ENCODE data around the gene PTPRD.

DNA sequence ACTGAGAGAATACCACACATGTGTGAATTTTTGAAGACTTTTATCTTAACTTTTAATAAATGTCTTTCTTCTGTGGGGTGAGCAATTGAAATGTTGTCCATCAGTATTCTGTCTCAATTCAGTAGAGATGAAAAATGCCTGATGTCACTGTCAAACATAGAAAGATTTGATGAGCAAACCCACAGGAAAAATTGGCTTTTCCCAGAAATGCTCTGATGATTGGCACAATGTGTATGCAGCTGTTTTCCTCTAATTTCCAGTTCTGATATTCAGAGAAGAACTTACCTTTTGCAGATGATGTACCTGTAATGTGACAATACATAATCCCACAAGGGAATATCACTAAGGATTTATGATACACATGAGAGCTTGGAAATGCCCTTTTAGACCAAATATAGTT is 340.0 kb downstream of the PTPRD start:
- TF ChIP-seq, protein P1, sequence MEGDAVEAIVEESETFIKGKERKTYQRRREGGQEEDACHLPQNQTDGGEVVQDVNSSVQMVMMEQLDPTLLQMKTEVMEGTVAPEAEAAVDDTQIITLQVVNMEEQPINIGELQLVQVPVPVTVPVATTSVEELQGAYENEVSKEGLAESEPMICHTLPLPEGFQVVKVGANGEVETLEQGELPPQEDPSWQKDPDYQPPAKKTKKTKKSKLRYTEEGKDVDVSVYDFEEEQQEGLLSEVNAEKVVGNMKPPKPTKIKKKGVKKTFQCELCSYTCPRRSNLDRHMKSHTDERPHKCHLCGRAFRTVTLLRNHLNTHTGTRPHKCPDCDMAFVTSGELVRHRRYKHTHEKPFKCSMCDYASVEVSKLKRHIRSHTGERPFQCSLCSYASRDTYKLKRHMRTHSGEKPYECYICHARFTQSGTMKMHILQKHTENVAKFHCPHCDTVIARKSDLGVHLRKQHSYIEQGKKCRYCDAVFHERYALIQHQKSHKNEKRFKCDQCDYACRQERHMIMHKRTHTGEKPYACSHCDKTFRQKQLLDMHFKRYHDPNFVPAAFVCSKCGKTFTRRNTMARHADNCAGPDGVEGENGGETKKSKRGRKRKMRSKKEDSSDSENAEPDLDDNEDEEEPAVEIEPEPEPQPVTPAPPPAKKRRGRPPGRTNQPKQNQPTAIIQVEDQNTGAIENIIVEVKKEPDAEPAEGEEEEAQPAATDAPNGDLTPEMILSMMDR (IDR thresholded peaks at IDR 0.05): no peak
- TF ChIP-seq POLR2A (IDR thresholded peaks at IDR 0.05): no peak

All from thyroid gland (tissue), 4 donors.